ENCODE results near the gene ZNF91.
"Not testable (repeated sequence)": the region's sequence is repeated elsewhere in the genome, so short reads cannot be mapped to it uniquely, and the experiment has no call there.

The ZNF91 gene

DNA sequence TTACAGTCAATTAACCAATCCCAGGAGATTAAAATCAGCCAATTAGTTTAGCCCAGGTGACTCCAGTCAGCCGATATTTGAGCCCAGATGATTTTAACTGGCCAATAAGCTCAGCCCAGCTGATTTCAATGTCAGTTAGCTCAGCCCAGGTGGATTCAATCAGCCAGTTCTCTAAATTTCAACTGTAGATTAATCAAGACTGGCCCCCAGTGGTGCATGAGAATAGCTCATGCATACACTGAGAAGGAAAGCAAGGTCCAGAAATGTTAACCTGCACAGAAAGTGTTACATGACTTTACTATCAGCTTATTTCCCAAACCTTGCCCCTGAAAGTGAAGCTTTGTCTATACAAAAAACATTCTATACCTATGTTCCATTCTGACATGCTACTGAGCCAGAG, 89.7 kb downstream of the ZNF91 start:
- TF ChIP-seq, protein P1, sequence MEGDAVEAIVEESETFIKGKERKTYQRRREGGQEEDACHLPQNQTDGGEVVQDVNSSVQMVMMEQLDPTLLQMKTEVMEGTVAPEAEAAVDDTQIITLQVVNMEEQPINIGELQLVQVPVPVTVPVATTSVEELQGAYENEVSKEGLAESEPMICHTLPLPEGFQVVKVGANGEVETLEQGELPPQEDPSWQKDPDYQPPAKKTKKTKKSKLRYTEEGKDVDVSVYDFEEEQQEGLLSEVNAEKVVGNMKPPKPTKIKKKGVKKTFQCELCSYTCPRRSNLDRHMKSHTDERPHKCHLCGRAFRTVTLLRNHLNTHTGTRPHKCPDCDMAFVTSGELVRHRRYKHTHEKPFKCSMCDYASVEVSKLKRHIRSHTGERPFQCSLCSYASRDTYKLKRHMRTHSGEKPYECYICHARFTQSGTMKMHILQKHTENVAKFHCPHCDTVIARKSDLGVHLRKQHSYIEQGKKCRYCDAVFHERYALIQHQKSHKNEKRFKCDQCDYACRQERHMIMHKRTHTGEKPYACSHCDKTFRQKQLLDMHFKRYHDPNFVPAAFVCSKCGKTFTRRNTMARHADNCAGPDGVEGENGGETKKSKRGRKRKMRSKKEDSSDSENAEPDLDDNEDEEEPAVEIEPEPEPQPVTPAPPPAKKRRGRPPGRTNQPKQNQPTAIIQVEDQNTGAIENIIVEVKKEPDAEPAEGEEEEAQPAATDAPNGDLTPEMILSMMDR (IDR thresholded peaks at IDR 0.05; ENCODE audit: control insufficient read depth, insufficient read depth, low read depth, low read length, missing control alignments) = no peak
- H3K4me3 ChIP-seq (ENCODE audit: control insufficient read depth, low read depth, low read length) = no peak overlapping the region
- no peak for DNase-seq (ENCODE audit: low read depth)

DNA sequence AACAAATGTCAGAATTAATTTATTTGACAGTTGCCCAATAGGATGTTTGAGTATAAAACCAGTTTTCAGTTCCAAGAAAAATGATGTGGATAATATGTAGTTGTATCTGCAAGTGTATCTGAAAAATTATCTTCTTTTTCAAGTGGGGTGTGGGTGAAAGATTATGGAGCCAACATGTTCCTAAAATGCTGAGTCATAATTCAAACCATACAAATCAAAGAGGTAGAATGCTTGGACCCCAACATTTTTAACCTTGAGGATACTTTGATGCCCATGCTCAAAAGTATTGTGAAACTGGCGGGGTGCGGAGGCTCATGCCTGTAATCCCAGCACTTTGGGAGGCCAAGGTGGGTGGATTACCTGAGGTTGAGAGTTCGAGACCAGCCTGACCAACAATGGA, 91.0 kb downstream of the ZNF91 start:
- DNase-seq (ENCODE audit: low read depth) = no peak
- TF ChIP-seq, protein P1 (IDR thresholded peaks at IDR 0.05; ENCODE audit: control insufficient read depth, insufficient read depth, low read depth, low read length, missing control alignments) = no peak
- no peak overlapping the region for H3K4me3 ChIP-seq (ENCODE audit: control insufficient read depth, low read depth, low read length)

DNA sequence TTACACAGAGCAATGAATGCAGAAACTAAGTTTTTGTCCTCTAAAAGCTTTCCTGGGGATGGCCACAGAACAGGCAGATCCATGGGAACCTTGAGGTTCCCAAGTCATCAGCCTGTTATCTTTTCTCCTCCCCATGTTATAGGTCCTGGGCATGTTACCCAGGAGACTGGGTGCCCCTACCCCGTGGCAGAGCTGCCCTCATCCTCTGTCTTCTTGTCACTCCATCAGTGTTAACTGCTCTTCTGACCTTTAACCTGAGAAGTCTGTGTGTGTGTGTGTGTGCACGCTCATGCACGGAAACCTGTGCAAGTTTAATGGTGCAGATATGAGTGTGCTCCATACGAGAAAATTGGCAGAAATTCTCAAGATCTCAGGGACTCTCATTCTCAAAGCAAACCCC, 101.1 kb downstream of the ZNF91 start:
- no peak overlapping the region for H3K4me3 ChIP-seq (ENCODE audit: control insufficient read depth, low read depth, low read length)
- DNase-seq (ENCODE audit: low read depth) = no peak
- TF ChIP-seq, protein P1 (IDR thresholded peaks at IDR 0.05; ENCODE audit: control insufficient read depth, insufficient read depth, low read depth, low read length, missing control alignments) = no peak

DNA sequence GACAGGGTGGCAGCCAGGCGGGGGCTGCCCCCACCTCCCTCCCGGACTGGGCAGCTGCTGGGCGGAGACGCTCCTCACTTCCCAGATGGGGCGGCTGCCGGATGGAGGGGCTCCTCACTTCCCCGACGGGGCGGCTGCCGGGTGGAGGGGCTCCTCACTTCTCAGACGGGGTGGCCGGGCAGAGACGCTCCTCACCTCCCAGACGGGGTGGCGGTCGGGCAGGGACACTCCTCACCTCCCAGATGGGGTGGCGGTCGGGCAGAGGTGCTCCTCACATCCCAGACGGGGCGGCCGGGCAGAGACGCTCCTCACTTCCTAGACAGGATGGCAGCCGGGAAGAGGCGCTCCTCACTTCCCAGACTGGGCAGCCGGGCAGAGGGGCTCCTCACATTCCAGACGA, 105.3 kb downstream of the ZNF91 start:
- not testable (repeated sequence) for DNase-seq (ENCODE audit: low read depth); H3K4me3 ChIP-seq (ENCODE audit: control insufficient read depth, low read depth, low read length)

All from AG09309 (cell line).